Kidney epithelial cell (primary cell): ENCODE results near the gene MTHFR. TPM values are rescaled to one million over a fixed set of nuclear protein-coding genes. Genes with fewer than 3 reads are reported as not detected.

Experiments used
- DNase-seq: peaks from one replicate; pipeline ENCODE4 v3.0.0-alpha.2; 2010; ENCODE audit warnings: low read depth
- H3K27me3 ChIP-seq: 2 replicates; pipeline ENCODE4 v1.6.0; 2011; ENCODE audit warnings: low read length; ENCODE audit not compliant: control insufficient read depth, insufficient read depth
- H3K36me3 ChIP-seq: 2 replicates; pipeline ENCODE4 v1.5.1; 2011; ENCODE audit warnings: low read length; ENCODE audit not compliant: control insufficient read depth, insufficient read depth
- H3K4me3 ChIP-seq: 2 replicates; pipeline ENCODE4 v1.5.1; 2011; ENCODE audit warnings: low read depth, mild to moderate bottlenecking, control low read depth, low read length
- CTCF ChIP-seq: IDR thresholded peaks from 2 replicates; pipeline ENCODE4 v1.5.1; 2011; ENCODE audit warnings: mild to moderate bottlenecking, moderate library complexity, low read length, control low read depth, inconsistent platforms; ENCODE audit not compliant: insufficient read depth, poor library complexity, severe bottlenecking
- total RNA-seq: library from RNA; depleted of rRNA; stranded (reverse); fragments of >200 nt; gene quantifications from 2 replicates; pipeline ENCODE4 v1.2.3, GENCODE V29; 2015

MTHFR gene
- total RNA-seq, 1 donor from 2014 or later, result 26.6 TPM

- no peak for TF ChIP-seq CTCF
- H3K36me3 ChIP-seq, result no peaks in the 10 kb centered on the region
- peaks cover 6% of the 10 kb centered on the region for H3K27me3 ChIP-seq
- no peak within 1 kb of the TSS for H3K4me3 ChIP-seq
- DNase-seq, result no peak
These were observed 42.1 kb upstream of the MTHFR start, which contains the start of gene NPPA for GRCh38 chr1:11847667-11848372. Gene NPPA (minus strand): TSS chr1:11847783. CDS start chr1:11847684, 99 bp downstream.

GRCh38 chr1:11845641-11846335 is 40.0 kb upstream of the MTHFR start:
- DNase-seq, result no peak
- Histone ChIP-seq H3K27me3 (no peaks in the 10 kb centered on the region), H3K36me3 (peaks cover 2% of the 10 kb centered on the region), H3K4me3 (no peak overlapping the region)
- no peak for TF ChIP-seq CTCF

GRCh38 chr1:11842154-11843041 is 36.6 kb upstream of the MTHFR start:
- no peak for DNase-seq
- H3K4me3 ChIP-seq, result no peak overlapping the region
- H3K27me3 ChIP-seq, result no peaks in the 10 kb centered on the region
- peaks cover 2% of the 10 kb centered on the region for H3K36me3 ChIP-seq
- TF ChIP-seq CTCF, result no peak

- peaks cover 2% of the 10 kb centered on the region for H3K36me3 ChIP-seq
- no peaks in the 10 kb centered on the region for H3K27me3 ChIP-seq
- no peak for DNase-seq
- no peak for TF ChIP-seq CTCF
- no peak overlapping the region for H3K4me3 ChIP-seq
These were observed 35.7 kb upstream of the MTHFR start for GRCh38 chr1:11841245-11842153.
